ENCODE data around the gene KLRD1. TPM values are rescaled to one million over a fixed set of nuclear protein-coding genes. Genes with fewer than 3 reads are reported as not detected.
"Not testable (repeated sequence)": the region's sequence is repeated elsewhere in the genome, so short reads cannot be mapped to it uniquely, and the experiment has no call there.

Gene KLRD1
- total and polyA plus RNA-seq, 2 donors (not counting 1 experiment from before 2014, with no cell fraction given), result 0.06 to 0.17 TPM

- peak overlapping the region in 3 of 4 experiments; percentile 61 to 88 (median 73) for H3K4me3 ChIP-seq (replicated peaks in 1 of 4; ENCODE audit: control extremely low read depth in 1 of 4, insufficient read depth in 1 of 4, low read depth in 3 of 4, low read length in 4 of 4)
- peaks cover 9% of the 10 kb centered on the region for H3K4me1 ChIP-seq (ENCODE audit: control insufficient read depth, extremely low read depth, insufficient read depth, low read length)
- no peaks in the 10 kb centered on the region for H3K79me2 ChIP-seq (ENCODE audit: control insufficient read depth, insufficient read depth, low read length)
- DNase-seq (ENCODE audit: low read depth in 2 of 2), result peak; percentile 42 to 58
- TF ChIP-seq EZH2 (IDR thresholded peaks at IDR 0.05; ENCODE audit: low read length, missing control alignments) (no peak), CTCF (conservative IDR thresholded peaks at IDR 0.05 in 1 of 2, IDR thresholded peaks at IDR 0.05 in 1 of 2; ENCODE audit: low read depth in 1 of 2, low read length in 2 of 2) (peak; percentile 30 to 40)
- H2AFZ ChIP-seq (ENCODE audit: low read length), result peak overlapping the region; percentile 100
- H3K9ac ChIP-seq (ENCODE audit: insufficient read depth, low read length), result no peak overlapping the region
- H3K9me3 ChIP-seq (ENCODE audit: control insufficient read depth, insufficient read depth, low read depth, low read length), result no peaks in the 10 kb centered on the region
- peak overlapping the region; percentile 85 for H3K4me2 ChIP-seq (ENCODE audit: extremely low read depth, insufficient read depth, low read length)
- no peak overlapping the region for H3K27ac ChIP-seq (ENCODE audit: insufficient read depth, low read length)
- H3K27me3 ChIP-seq (ENCODE audit: control insufficient read depth, insufficient read depth, low read length), result no peaks in the 10 kb centered on the region
- H4K20me1 ChIP-seq (ENCODE audit: control insufficient read depth, extremely low read depth, insufficient read depth, low read length), result no peaks in the 10 kb centered on the region
- H3K36me3 ChIP-seq (ENCODE audit: control insufficient read depth, insufficient read depth, low read length), result no peaks in the 10 kb centered on the region
Observed at GRCh38 chr12:10365696-10366405, 58.2 kb downstream of the KLRD1 start.

GRCh38 chr12:10366875-10367274 lies 59.2 kb downstream of the KLRD1 start:
- H3K9me3 ChIP-seq (ENCODE audit: control insufficient read depth, insufficient read depth, low read depth, low read length), result no peaks in the 10 kb centered on the region
- no peaks in the 10 kb centered on the region for H3K36me3 ChIP-seq (ENCODE audit: control insufficient read depth, insufficient read depth, low read length)
- peak in 1 of 2 donors; percentile 78 for DNase-seq (ENCODE audit: low read depth in 2 of 2)
- peaks cover 9% of the 10 kb centered on the region for H3K4me1 ChIP-seq (ENCODE audit: control insufficient read depth, extremely low read depth, insufficient read depth, low read length)
- H3K9ac ChIP-seq (ENCODE audit: insufficient read depth, low read length), result no peak overlapping the region
- H3K4me2 ChIP-seq (ENCODE audit: extremely low read depth, insufficient read depth, low read length), result no peak overlapping the region
- TF ChIP-seq CTCF (conservative IDR thresholded peaks at IDR 0.05 in 1 of 2, IDR thresholded peaks at IDR 0.05 in 1 of 2; ENCODE audit: low read depth in 1 of 2, low read length in 2 of 2) (peak in 1 of 2 donors; percentile 46), EZH2 (IDR thresholded peaks at IDR 0.05; ENCODE audit: low read length, missing control alignments) (no peak)
- H3K79me2 ChIP-seq (ENCODE audit: control insufficient read depth, insufficient read depth, low read length), result no peaks in the 10 kb centered on the region
- no peaks in the 10 kb centered on the region for H4K20me1 ChIP-seq (ENCODE audit: control insufficient read depth, extremely low read depth, insufficient read depth, low read length)
- no peak overlapping the region for H3K4me3 ChIP-seq (replicated peaks in 1 of 4; ENCODE audit: control extremely low read depth in 1 of 4, insufficient read depth in 1 of 4, low read depth in 3 of 4, low read length in 4 of 4)
- H2AFZ ChIP-seq (ENCODE audit: low read length), result no peak overlapping the region
- no peak overlapping the region for H3K27ac ChIP-seq (ENCODE audit: insufficient read depth, low read length)
- H3K27me3 ChIP-seq (ENCODE audit: control insufficient read depth, insufficient read depth, low read length), result no peaks in the 10 kb centered on the region

- not testable (repeated sequence) for H3K4me3 ChIP-seq (replicated peaks in 1 of 4; ENCODE audit: control extremely low read depth in 1 of 4, insufficient read depth in 1 of 4, low read depth in 3 of 4, low read length in 4 of 4); H3K4me2 ChIP-seq (ENCODE audit: extremely low read depth, insufficient read depth, low read length)
Observed at GRCh38 chr12:10367714-10368113, 60.0 kb downstream of the KLRD1 start.

More at GRCh38 chr12:10367714-10368113, 60.0 kb downstream of the KLRD1 start:
- H3K9ac ChIP-seq (ENCODE audit: insufficient read depth, low read length); H3K79me2 ChIP-seq (ENCODE audit: control insufficient read depth, insufficient read depth, low read length); H3K27ac ChIP-seq (ENCODE audit: insufficient read depth, low read length); H3K36me3 ChIP-seq (ENCODE audit: control insufficient read depth, insufficient read depth, low read length); H3K27me3 ChIP-seq (ENCODE audit: control insufficient read depth, insufficient read depth, low read length); H3K9me3 ChIP-seq (ENCODE audit: control insufficient read depth, insufficient read depth, low read depth, low read length); H2AFZ ChIP-seq (ENCODE audit: low read length); H4K20me1 ChIP-seq (ENCODE audit: control insufficient read depth, extremely low read depth, insufficient read depth, low read length); H3K4me1 ChIP-seq (ENCODE audit: control insufficient read depth, extremely low read depth, insufficient read depth, low read length); DNase-seq (ENCODE audit: low read depth in 2 of 2): not testable (repeated sequence)
